ENCODE measurements around the gene RPL13. TPM values are rescaled to one million over a fixed set of nuclear protein-coding genes. Genes with fewer than 3 reads are reported as not detected.

Gene RPL13
- total and polyA plus RNA-seq, 10 of the 15 experiments (the other 5 are each of a cell fraction or from before 2014, with no cell fraction given) = 386 to 9,428 (median 2,486) TPM

DNA sequence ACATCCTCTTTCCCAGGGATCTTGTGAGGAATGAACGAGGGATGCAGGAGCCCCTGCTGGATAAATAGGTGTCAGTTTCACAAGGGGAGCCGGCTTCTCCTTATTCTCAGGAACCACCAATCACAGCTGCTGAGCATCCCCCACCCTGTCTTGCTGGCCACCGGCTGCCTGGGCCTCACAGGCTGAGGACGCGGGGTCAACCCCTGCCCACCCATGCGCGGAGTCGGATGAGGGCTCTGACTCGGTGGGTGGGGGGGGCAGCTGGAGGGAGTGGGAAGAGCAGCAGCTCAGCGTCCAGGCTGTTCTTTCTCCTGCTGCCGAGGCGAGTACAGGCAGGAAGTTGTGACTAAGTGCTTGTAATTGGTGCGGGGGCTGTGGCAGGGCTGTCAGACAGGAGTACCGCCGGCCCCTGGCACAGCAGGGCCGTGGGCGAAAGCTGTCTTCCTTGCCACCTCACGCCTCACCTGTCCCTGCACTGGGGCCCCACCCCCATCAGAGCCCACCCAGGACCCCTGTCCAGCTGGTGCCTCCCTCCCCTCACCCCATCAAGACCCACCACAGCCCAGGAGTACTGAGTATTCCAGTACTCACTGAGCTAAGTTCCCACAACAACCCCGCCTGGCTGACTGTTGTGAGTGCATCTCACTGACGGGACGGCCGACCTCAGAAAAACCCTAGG is 41.9 kb downstream of the RPL13 start:
- no peaks in the 10 kb centered on the region for H3K9me3 ChIP-seq (replicated peaks; ENCODE audit: control insufficient read depth, insufficient read depth, low read length)
- no peak overlapping the region for H3K27ac ChIP-seq (ENCODE audit: control insufficient read depth, insufficient read depth)
- no peak overlapping the region for H2AFZ ChIP-seq (ENCODE audit: control insufficient read depth, low read depth, low read length)
- H3K4me2 ChIP-seq (ENCODE audit: control insufficient read depth, insufficient read depth) = no peak overlapping the region
- H3K4me3 ChIP-seq = no peak overlapping the region
- no peaks in the 10 kb centered on the region for H3K36me3 ChIP-seq (ENCODE audit: control insufficient read depth in 2 of 2, insufficient read depth in 2 of 2, low read length in 1 of 2)
- DNase-seq (ENCODE audit: low read depth, low spot score) (no peak), FAIRE-seq (no peak), ATAC-seq (peak; percentile 68)
- in situ Hi-C loops (cut with MboI) = no loop called here
- ChIA-PET SMC1A (ENCODE audit: uncharacterized antibody, unreplicated experiment) (interaction anchor here (0.7 kb wide), 1 partner anchor 259 kb away, joined by 3 read pairs; no protein-coding TSS in a partner anchor), POLR2A (interaction anchor here (0.5 kb wide), 1 partner anchor 51 kb away, joined by 5 read pairs; no protein-coding TSS in a partner anchor), CTCF (interaction anchor here (1.1 to 1.3 kb wide), 3 partner anchors 12 to 39 kb away, joined by 3 to 4 read pairs (median 3); no protein-coding TSS in a partner anchor), RAD21 (ENCODE audit: unreplicated experiment) (interaction anchor here (0.5 to 1.0 kb wide), 3 partner anchors 28 to 363 kb away, joined by 3 to 6 read pairs (median 4); no protein-coding TSS in a partner anchor)
- intact Hi-C loops (cut with micrococcal nuclease; ENCODE audit: unreplicated experiment) = no loop called here
- no peak for TF ChIP-seq SMARCA5 (IDR thresholded peaks at IDR 0.05)
- no peak for TF ChIP-seq SREBF2 (IDR thresholded peaks at IDR 0.05; ENCODE audit: low read length)
- TF ChIP-seq EGR1 (IDR thresholded peaks at IDR 0.05; ENCODE audit: borderline replicate concordance in 1 of 2, low read depth in 2 of 2, low read length in 2 of 2) = peak in 1 of 2 experiments; percentile 54; a peak in 1 of 3 replicates
- TF ChIP-seq STAT3 (IDR thresholded peaks at IDR 0.05; ENCODE audit: low read depth, low read length) = no peak
- 0 out of 2 replicates have a peak, but pooled peaks have one; percentile 50 for TF ChIP-seq IKZF1 (conservative IDR thresholded peaks at IDR 0.05)
- no peak for TF ChIP-seq ZNF24 (IDR thresholded peaks at IDR 0.05)
- TF ChIP-seq NFIC (IDR thresholded peaks at IDR 0.05; ENCODE audit: low read depth, low read length) = no peak
- no peak for TF ChIP-seq ZZZ3 (IDR thresholded peaks at IDR 0.05; ENCODE audit: control insufficient read depth, insufficient read length, low read depth)
- TF ChIP-seq GABPA (IDR thresholded peaks at IDR 0.05; ENCODE audit: low read depth) = no peak
- TF ChIP-seq CHD2 (IDR thresholded peaks at IDR 0.05; ENCODE audit: borderline replicate concordance, low read depth, low read length) = no peak
- no peak for TF ChIP-seq TCF12 (IDR thresholded peaks at IDR 0.05; ENCODE audit: low read depth, low read length)
- TF ChIP-seq POU2F2 (IDR thresholded peaks at IDR 0.05; ENCODE audit: borderline replicate concordance, low read depth, low read length) = no peak
- no peak for TF ChIP-seq ZBTB4 (CRISPR knock-in tag; IDR thresholded peaks at IDR 0.05)
- no peak for TF ChIP-seq PAX8 (IDR thresholded peaks at IDR 0.05)
- TF ChIP-seq, protein P1, sequence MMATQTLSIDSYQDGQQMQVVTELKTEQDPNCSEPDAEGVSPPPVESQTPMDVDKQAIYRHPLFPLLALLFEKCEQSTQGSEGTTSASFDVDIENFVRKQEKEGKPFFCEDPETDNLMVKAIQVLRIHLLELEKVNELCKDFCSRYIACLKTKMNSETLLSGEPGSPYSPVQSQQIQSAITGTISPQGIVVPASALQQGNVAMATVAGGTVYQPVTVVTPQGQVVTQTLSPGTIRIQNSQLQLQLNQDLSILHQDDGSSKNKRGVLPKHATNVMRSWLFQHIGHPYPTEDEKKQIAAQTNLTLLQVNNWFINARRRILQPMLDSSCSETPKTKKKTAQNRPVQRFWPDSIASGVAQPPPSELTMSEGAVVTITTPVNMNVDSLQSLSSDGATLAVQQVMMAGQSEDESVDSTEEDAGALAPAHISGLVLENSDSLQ (IDR thresholded peaks at IDR 0.05) = 0 out of 2 replicates have a peak, but pooled peaks have one; percentile 14
- TF ChIP-seq DPF2 (IDR thresholded peaks at IDR 0.05) = 0 out of 2 replicates have a peak, but pooled peaks have one; percentile 44
- no peak for TF ChIP-seq MEF2B (IDR thresholded peaks at IDR 0.05; ENCODE audit: partially characterized antibody, poor library complexity, severe bottlenecking)
- H4K20me1 ChIP-seq (ENCODE audit: control insufficient read depth, insufficient read depth) = no peaks in the 10 kb centered on the region
- no peaks in the 10 kb centered on the region for H3K27me3 ChIP-seq (replicated peaks in 1 of 2; ENCODE audit: control insufficient read depth in 2 of 2, insufficient read depth in 2 of 2, low read length in 1 of 2)
- no peaks in the 10 kb centered on the region for H3K4me1 ChIP-seq (ENCODE audit: control insufficient read depth, insufficient read depth, low read length)
- no TSS peak for BruUV-seq (replicated peaks)
- no peaks in the 10 kb centered on the region for H3K79me2 ChIP-seq (ENCODE audit: control insufficient read depth, insufficient read depth, low read length)
- no peak overlapping the region for H3K9ac ChIP-seq (ENCODE audit: control insufficient read depth, insufficient read depth, low read length)
- under 1% methylated on average over 22 of the region's 22 CpGs for WGBS (ENCODE audit: insufficient coverage, insufficient replicate concordance, low lambda C conversion rate, missing lambda C conversion rate)
